Adrenal gland (tissue), 5 donors: ENCODE data around the gene IGF2R.

ENCODE experiments used
- CTCF ChIP-seq, 6 experiments: fragments of 450-650 bp in 4 of 6; fragments of 200-600 bp in 2 of 6; sonication (generic) in 1 of 6; IDR thresholded peaks; 1 replicate in 5 of 6; 2 replicates in 1 of 6; pipeline versions ENCODE4 v1.5.1 to v1.8.0; 2016 to 2021; ENCODE audit warnings: antibody characterized with exemption in 6 of 6, mild to moderate bottlenecking in 2 of 6, moderate library complexity in 1 of 6
- POLR2A ChIP-seq, 2 donors: fragments of 450-650 bp; IDR thresholded peaks; one replicate each; pipeline ENCODE4 v1.6.1; 2017; ENCODE audit warnings: antibody characterized with exemption in 2 of 2, mild to moderate bottlenecking in 2 of 2, moderate library complexity in 1 of 2
- donor health status: DM: no; HTN: no; CAD: no.

DNA sequence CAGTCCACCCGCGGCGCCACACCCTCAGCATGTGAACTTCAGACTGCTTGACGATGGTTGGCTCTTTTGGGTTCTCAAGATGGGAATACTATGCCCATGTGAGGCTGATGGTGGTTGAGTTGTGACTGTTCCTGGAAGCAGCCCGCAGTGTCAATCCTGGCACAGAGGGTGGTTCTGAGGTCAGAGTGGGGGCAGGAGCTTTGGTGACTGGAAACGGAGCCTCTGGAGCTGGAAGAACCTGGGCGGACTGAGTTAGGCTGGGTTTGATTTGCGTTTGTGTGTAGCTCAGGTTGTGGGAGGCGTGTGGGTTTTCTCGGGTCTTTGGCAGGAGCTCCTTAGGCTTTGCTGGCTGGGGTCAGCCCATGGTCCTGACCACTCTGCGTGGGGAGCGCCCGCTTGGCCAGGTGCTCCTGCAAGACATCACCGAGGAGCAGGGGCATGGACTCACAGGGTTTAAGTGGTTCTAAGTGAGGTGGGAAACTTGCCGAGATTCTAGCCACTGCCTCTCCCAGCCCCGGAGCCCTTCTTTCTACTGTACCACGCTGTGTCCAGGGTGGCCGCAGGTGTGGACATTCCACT lies 115.4 kb downstream of the IGF2R start:
- TF ChIP-seq CTCF (IDR thresholded peaks at IDR 0.05) (no peak), POLR2A (IDR thresholded peaks at IDR 0.05) (no peak)
